CD14-positive monocyte (primary cell): ENCODE data around the gene VAV2. TPM values are rescaled to one million over a fixed set of nuclear protein-coding genes. Genes with fewer than 3 reads are reported as not detected.
A peak's percentile ranks its signal among the peaks of the same experiment; 100 is the strongest.

ENCODE experiments used
- DNase-seq, 3 donors: peaks; one replicate each; pipeline ENCODE4 v3.0.0-alpha.2; 2011 to 2022
- H2AFZ ChIP-seq: 2 replicates; pipeline ENCODE4 v1.6.0; 2012; ENCODE audit warnings: mild to moderate bottlenecking, low read depth, low read length, inconsistent platforms; ENCODE audit not compliant: insufficient read depth, poor library complexity, severe bottlenecking
- H3K27ac ChIP-seq, 2 donors: 1 replicate in 1 of 2; 2 replicates in 1 of 2; pipeline ENCODE4 v1.5.1; 2012 to 2013; ENCODE audit warnings: low read length in 2 of 2, control low read depth in 1 of 2, inconsistent platforms in 1 of 2, low read depth in 1 of 2, mild to moderate bottlenecking in 1 of 2
- H3K27me3 ChIP-seq, 2 donors: one replicate each; pipeline versions ENCODE4 v1.6.0 to v1.6.1; 2011 to 2013; ENCODE audit warnings: low read length in 2 of 2; ENCODE audit not compliant: control insufficient read depth in 2 of 2, insufficient read depth in 2 of 2
- H3K36me3 ChIP-seq, 2 donors: replicated peaks in 1 of 2; 1 replicate in 1 of 2; 2 replicates in 1 of 2; pipeline versions ENCODE4 v1.5.1 to v1.6.1; 2012 to 2013; ENCODE audit warnings: low read length in 2 of 2, control low read depth in 1 of 2, inconsistent platforms in 1 of 2, mild to moderate bottlenecking in 1 of 2; ENCODE audit not compliant: insufficient read depth in 2 of 2, control insufficient read depth in 1 of 2
- H3K4me1 ChIP-seq, 2 donors: 1 replicate in 1 of 2; 2 replicates in 1 of 2; pipeline versions ENCODE4 v1.5.1 to v1.6.1; 2012 to 2013; ENCODE audit warnings: low read length in 2 of 2, control low read depth in 1 of 2, inconsistent platforms in 1 of 2, mild to moderate bottlenecking in 1 of 2, moderate library complexity in 1 of 2; ENCODE audit not compliant: insufficient read depth in 2 of 2, control insufficient read depth in 1 of 2
- H3K4me2 ChIP-seq: replicated peaks from 2 replicates; pipeline ENCODE3; 2012; ENCODE audit warnings: low read length, moderate library complexity, mild to moderate bottlenecking; ENCODE audit not compliant: poor library complexity, severe bottlenecking; ENCODE audit errors: extremely low read depth
- H3K4me3 ChIP-seq, 3 experiments: fragments of 200-600 bp in 1 of 3; sonication (generic) in 1 of 3; replicated peaks in 1 of 3; 1 replicate in 2 of 3; 2 replicates in 1 of 3; pipeline ENCODE4 v1.5.1; 2011 to 2013; ENCODE audit warnings: low read length in 3 of 3, mild to moderate bottlenecking in 3 of 3, control low read depth in 2 of 3, low read depth in 2 of 3, inconsistent platforms in 1 of 3, moderate library complexity in 1 of 3
- H3K79me2 ChIP-seq: 2 replicates; pipeline ENCODE4 v1.6.0; 2012; ENCODE audit warnings: mild to moderate bottlenecking, control low read depth, inconsistent platforms, low read length, moderate library complexity; ENCODE audit not compliant: insufficient read depth
- H3K9ac ChIP-seq: 2 replicates; pipeline ENCODE4 v1.6.0; 2017; ENCODE audit warnings: low read length, mild to moderate bottlenecking; ENCODE audit not compliant: insufficient read depth, poor library complexity, severe bottlenecking
- H3K9me3 ChIP-seq, 2 donors: replicated peaks in 1 of 2; 1 replicate in 1 of 2; 2 replicates in 1 of 2; pipeline versions ENCODE4 v1.5.1 to v1.6.1; 2012 to 2013; ENCODE audit warnings: low read length in 2 of 2, control low read depth in 1 of 2; ENCODE audit not compliant: control insufficient read depth in 1 of 2, insufficient read depth in 1 of 2
- H4K20me1 ChIP-seq: 2 replicates; pipeline ENCODE4 v1.6.0; 2012; ENCODE audit warnings: mild to moderate bottlenecking, low read length, control low read depth, moderate library complexity; ENCODE audit not compliant: insufficient read depth
- H3K27ac Mint-ChIP-seq, 7 donors: one replicate each; pipeline ENCODE4 v1.8.0; 2020; ENCODE audit warnings: mild to moderate bottlenecking in 7 of 7, mixed read lengths in 7 of 7, moderate library complexity in 6 of 7, inconsistent platforms in 2 of 7
- H3K27me3 Mint-ChIP-seq, 3 donors: one replicate each; pipeline ENCODE4 v1.8.0; 2021 to 2022; ENCODE audit warnings: low read depth in 3 of 3, mild to moderate bottlenecking in 3 of 3, mixed read lengths in 3 of 3, moderate library complexity in 3 of 3, inconsistent platforms in 1 of 3
- H3K36me3 Mint-ChIP-seq, 2 donors: one replicate each; pipeline ENCODE4 v1.8.0; 2020; ENCODE audit warnings: mixed read lengths in 2 of 2, inconsistent platforms in 1 of 2, mild to moderate bottlenecking in 1 of 2
- H3K4me1 Mint-ChIP-seq: one replicate; pipeline ENCODE4 v1.8.0; 2020; ENCODE audit warnings: mild to moderate bottlenecking, mixed read lengths
- H3K4me3 Mint-ChIP-seq, 2 donors: one replicate each; pipeline ENCODE4 v1.8.0; 2020; ENCODE audit warnings: mild to moderate bottlenecking in 2 of 2, mixed read lengths in 2 of 2, moderate library complexity in 1 of 2
- H3K9me3 Mint-ChIP-seq, 7 donors: one replicate each; pipeline ENCODE4 v1.8.0; 2020 to 2022; ENCODE audit warnings: mixed read lengths in 7 of 7, mild to moderate bottlenecking in 6 of 7, moderate library complexity in 6 of 7, inconsistent platforms in 2 of 7
- CTCF ChIP-seq: fragments of 200-600 bp; IDR thresholded peaks from one replicate; pipeline ENCODE4 v1.8.0; 2022; ENCODE audit warnings: antibody characterized with exemption, mild to moderate bottlenecking
- WGBS: methylation state at CpG from one replicate; pipeline ENCODE4 v1.1.5; 2013; ENCODE audit warnings: missing lambda C conversion rate; ENCODE audit not compliant: insufficient coverage; 5-methylcytosine and 5-hydroxymethylcytosine counted together
- intact Hi-C, 2 donors: fragments of 100-400 bp; cut with micrococcal nuclease; formaldehyde crosslinking; loops; one replicate each; pipeline versions ENCODE4 v1.15.0 to v1.15.1; 2023
- polyA plus RNA-seq, 3 donors: library from polyadenylated mRNA; depleted of rRNA in 1 of 3; unstranded in 2 of 3; stranded (reverse) in 1 of 3; fragments of 300-500 nt in 2 of 3; fragments of >200 nt in 1 of 3; fragmentation: Illumina TruSeq in 2 of 3; gene quantifications; 1 replicate in 2 of 3; 2 replicates in 1 of 3; pipeline ENCODE4 v1.2.3, GENCODE V29; 2012 to 2021

The VAV2 gene
- polyA plus RNA-seq, 3 donors = 2.3 to 13.6 (median 2.3) TPM

- Histone ChIP-seq H3K27ac (no peak overlapping the region), H3K9ac (no peak overlapping the region), H3K4me3 (no peak overlapping the region), H3K4me2 (no peak overlapping the region), H3K27me3 (no peaks in the 10 kb centered on the region), H2AFZ (no peak overlapping the region), H3K9me3 (peaks cover 11 to 34% of the 10 kb centered on the region in 2 donors), H3K4me1 (no peaks in the 10 kb centered on the region), H3K36me3 (peaks cover 55 to 97% of the 10 kb centered on the region in 2 donors), H4K20me1 (no peaks in the 10 kb centered on the region), H3K79me2 (no peaks in the 10 kb centered on the region)
- Mint-ChIP-seq H3K4me1 (no peaks in the 10 kb centered on the region), H3K36me3 (peaks cover 72 to 89% of the 10 kb centered on the region in 2 donors), H3K27ac (peak overlapping the region in 1 of 7 donors; percentile 43), H3K27me3 (peaks cover 0 to 6% (median 1%) of the 10 kb centered on the region in 3 donors), H3K4me3 (no peak overlapping the region), H3K9me3 (peaks cover 17 to 35% (median 32%) of the 10 kb centered on the region in 7 donors)
- no peak for DNase-seq
- intact Hi-C loops = no loop called here
- 98% methylated on average over 13 of the region's 16 CpGs for WGBS
- no peak for TF ChIP-seq CTCF
Measured at GRCh38 chr9:133770076-133770777, 221.9 kb downstream of the VAV2 start.

GRCh38 chr9:133769511-133770075, 222.5 kb downstream of the VAV2 start:
- Histone ChIP-seq H3K9me3 (peaks cover 11 to 29% of the 10 kb centered on the region in 2 donors), H3K4me1 (no peaks in the 10 kb centered on the region), H3K9ac (no peak overlapping the region), H3K36me3 (peaks cover 52 to 97% of the 10 kb centered on the region in 2 donors), H4K20me1 (no peaks in the 10 kb centered on the region), H2AFZ (no peak overlapping the region), H3K4me2 (no peak overlapping the region), H3K27ac (no peak overlapping the region), H3K79me2 (no peaks in the 10 kb centered on the region), H3K4me3 (no peak overlapping the region), H3K27me3 (no peaks in the 10 kb centered on the region)
- TF ChIP-seq CTCF = no peak
- H3K4me3 Mint-ChIP-seq = no peak overlapping the region
- H3K9me3 Mint-ChIP-seq = peaks cover 17 to 30% (median 28%) of the 10 kb centered on the region in 7 donors
- no peak overlapping the region for H3K27ac Mint-ChIP-seq
- H3K36me3 Mint-ChIP-seq = peaks cover 72 to 86% of the 10 kb centered on the region in 2 donors
- DNase-seq = no peak
- intact Hi-C loops = no loop called here
- H3K27me3 Mint-ChIP-seq = peaks cover 0 to 5% (median 1%) of the 10 kb centered on the region in 3 donors
- no peaks in the 10 kb centered on the region for H3K4me1 Mint-ChIP-seq
- 97% methylated on average over 17 of the region's 17 CpGs for WGBS
